ENCODE data around the gene TRIM6.
"Not testable (repeated sequence)": the region's sequence is repeated elsewhere in the genome, so short reads cannot be mapped to it uniquely, and the experiment has no call there.

Gene TRIM6, protein sequence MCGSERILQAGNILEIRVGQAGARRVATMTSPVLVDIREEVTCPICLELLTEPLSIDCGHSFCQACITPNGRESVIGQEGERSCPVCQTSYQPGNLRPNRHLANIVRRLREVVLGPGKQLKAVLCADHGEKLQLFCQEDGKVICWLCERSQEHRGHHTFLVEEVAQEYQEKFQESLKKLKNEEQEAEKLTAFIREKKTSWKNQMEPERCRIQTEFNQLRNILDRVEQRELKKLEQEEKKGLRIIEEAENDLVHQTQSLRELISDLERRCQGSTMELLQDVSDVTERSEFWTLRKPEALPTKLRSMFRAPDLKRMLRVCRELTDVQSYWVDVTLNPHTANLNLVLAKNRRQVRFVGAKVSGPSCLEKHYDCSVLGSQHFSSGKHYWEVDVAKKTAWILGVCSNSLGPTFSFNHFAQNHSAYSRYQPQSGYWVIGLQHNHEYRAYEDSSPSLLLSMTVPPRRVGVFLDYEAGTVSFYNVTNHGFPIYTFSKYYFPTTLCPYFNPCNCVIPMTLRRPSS

DNA sequence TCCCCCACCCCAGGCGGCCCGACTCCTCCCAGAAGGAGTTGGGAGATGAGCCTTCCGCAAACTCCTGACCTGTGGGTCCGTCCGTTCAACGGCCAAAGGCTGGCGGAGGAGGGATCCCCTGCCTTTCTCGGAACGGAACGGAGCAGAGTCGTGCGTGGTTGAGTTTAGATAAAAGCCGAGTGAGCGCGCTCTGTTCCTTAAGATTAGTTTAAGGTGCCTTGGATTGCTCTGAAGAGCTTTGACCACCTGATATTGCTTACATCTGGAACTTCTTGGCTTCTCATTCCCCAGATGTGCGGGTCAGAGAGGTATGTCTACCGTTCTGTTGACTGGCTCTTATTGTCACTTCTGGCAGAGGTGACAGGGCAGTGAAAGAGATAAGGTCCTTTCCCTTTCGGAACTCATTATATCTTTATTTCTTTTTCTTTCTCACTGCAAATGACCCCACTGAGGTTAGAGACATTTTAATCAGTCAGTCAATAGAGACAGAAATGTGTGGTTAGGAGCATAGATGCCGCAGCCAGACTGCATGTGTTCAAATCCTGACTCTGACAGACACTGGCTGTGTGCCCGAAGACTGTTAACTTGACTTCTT is at the start of gene TRIM6:
TRIM6 (plus strand) TSS at position 31 of the 595 bp plus-strand sequence; CDS start at position 292, 261 bp downstream.
- DNase-seq, result peak; percentile 66

DNA sequence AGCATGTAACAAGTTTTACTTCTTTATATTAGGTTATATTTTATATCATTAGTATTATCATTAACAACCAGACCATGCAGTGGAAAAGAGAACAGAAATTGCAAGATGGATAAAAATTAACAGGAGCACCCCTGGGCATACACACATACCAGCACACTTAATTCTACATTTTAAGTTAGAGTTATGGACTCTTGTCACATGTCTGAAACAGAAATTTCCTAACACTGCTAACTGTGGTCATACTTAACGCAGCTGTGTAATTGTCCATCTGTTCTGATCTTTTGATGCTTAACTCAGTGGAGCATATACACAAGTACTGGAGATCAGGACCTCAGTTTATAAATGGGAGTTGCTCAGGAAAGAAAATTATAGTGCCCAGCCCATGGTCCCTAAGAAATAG is 48.5 kb upstream of the TRIM6 start:
- DNase-seq, result no peak

DNA sequence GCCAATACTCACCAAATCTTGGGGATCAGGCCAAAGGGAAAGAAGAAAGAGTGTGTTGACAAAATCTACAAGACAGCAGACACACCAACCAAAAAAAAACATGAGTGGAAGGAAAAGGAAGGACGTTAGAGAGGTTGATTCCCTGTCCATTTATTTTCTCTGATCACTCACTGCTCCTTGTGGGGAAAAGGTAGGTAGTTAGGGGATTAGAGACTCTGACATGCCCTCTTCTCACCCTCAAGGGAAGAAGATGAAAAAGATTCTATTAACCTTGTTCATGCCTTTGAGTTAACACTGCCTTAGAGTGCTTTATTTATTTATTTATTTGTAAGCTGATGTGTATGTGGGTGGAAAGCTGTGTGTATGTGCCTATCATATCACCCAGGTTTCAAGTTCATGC is 48.0 kb upstream of the TRIM6 start, which contains the start of gene OR52H1:
OR52H1 (minus strand) TSS at position 101 of the 400 bp plus-strand sequence. CDS start 3,035 bp downstream, outside the sequence.
- no peak for DNase-seq

DNA sequence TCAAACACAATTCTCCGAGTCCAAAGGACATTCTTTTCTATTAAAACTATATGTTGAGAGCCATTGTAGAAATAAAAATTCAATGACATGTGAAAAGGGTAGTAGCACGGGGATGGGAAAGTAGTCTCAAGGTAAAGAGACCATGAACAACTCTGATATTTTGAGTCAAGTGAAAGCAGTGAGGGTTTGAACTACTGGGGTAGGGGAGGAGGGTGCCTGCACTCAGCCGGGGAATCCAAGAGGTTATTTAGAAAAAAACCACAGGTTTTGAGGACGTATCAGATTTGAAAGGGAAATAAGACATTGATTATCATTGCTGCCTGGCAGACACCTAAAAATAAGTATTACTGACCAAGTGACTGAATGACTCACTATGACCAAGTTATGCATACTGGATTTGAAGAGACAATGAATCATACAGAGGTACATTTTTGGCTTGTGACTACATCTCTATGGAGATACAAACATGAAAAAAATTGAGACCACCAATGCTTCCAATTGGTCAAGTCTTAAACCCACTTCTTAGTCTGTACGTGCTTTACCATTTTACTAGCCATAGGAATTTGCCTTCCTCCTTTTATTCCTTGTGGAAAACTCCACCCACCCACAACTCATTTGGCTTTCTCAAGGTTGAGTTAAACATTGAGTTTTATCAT is 45.9 kb upstream of the TRIM6 start:
- peak; percentile 96 for DNase-seq

DNA sequence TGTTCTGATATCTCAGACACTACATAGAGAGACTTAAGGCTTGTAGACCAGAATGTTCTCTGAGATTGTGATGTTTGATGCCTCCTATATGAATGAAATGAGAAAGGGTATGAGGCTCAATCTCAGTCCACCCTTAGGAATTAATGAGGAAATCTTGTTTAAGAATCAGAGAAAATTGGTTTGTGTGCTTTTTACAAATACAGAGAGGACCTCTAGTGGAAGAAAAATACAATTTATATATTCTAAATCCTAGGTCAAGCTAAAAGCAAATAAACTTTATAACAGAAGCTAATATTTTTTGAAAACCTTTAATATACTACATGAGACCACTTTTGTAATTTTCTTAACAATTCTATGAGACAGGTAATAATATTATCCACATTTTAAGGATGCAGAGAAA is 43.1 kb upstream of the TRIM6 start:
- DNase-seq, result peak; percentile 9

DNA sequence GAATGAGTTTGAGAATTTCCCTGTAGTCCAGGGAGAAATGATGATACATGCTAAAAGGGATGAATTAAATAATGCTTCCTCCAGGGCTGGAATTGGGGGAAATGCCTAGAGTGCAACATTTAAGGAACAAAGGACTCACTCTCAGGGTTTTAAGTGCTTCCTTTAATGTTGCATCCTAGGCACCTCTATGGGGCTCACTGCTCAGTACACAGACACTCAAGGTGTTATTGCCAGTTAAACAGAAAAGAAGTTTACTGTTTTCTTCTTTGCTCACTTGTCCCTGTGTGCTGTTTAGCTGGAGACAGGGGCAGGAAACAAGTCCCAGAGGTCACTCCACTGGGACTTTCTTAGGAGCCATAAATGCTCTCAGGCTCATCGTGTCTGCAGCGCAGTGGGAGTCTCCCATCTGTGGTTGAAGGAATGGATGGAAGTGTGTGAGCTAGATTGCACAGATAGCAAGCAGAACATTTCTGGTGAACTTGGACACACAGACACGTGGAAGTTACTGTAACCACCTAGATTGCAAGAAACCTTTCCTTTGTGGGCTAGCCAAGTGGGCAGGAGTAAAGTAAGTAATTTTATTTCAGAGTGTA is 39.7 kb upstream of the TRIM6 start:
- DNase-seq, result no peak

DNA sequence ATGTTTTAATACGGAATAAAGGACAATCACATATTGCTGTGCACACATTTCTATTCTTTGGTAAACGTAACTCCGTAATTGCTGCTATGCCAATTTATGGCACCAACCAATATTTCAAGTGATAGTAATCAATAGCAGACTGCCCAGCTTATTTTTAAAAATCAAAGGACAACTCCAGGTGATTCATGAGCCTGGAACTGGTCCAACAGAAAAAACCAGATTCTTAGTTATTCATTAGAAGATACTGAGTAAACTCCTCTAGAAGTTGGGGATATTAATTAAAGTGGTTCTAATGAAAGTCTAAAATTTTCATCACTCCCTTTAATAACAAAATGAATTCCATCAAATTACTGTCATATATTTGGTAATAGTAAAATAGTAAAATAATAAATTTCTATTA is 38.7 kb upstream of the TRIM6 start:
- no peak for DNase-seq

DNA sequence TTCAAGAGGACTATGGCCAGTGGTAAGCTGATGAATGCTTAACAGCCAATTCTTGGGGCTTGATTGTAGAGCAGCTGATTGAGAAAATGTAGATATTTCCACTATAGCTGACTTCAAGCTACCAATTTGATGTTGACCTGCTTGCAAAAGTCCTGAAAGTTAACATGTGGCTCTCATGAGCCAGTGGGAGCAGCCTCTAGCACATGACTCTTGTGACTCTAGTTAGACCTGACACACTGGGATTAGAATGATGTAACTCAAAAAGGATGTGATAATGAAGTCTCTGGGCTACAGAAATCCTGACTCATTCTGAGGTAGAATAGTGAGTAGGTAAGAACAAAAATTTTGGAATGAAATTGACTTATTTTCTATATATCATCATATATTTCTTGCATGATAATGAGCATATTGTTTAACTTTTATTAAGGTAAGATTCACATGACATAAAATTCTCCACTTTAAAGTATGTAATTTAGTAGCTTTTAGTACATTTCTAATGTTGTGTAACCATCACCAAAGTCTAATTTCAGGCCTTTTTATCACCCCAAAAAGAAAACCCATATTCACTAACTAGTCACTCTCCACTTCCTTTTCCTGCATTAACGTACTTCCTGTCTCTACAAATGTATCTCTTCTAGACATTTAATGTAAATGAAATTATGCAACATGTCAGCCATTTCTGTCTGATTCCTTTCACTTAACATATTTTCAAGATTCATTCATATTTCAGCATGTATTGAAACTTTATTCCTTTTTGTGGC is 32.0 kb upstream of the TRIM6 start:
- peak; percentile 35 for DNase-seq

DNA sequence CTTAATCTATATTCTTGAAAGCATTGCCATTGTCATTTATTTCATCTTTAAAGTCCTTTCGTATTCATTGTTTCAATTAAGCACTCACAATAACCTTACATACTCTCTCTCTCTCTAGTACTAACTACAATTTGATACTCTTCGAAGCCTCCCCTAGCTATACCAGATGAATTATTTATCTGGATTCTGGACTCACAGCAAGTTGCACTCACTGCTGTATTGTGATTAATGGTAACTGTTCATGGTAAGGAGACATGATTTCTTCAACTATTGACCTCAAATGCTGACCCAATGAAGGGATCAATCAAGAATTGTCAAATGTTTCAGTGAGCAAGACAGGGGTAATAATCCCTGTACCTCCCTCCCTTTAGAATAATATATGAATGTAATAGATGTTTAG is 21.8 kb upstream of the TRIM6 start:
- DNase-seq, result no peak

DNA sequence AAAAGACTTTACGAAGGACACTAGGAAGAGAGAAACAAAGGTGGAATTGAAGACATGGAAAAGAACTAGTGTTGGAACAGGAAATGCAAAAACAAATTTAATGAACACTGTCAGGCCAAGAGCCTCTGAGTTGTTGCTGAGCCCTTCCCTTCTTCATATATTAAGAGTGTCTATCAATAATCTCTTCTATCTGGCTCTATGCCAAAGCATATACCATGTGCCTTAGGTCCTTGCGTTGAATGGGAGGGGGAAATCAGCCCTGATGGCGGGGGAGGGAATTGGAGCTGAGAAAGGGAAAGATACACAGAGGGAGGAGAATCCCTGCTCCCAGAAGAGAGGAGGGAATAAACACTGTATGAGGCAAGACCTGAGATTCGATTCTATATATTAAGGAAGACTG is 21.3 kb upstream of the TRIM6 start:
- DNase-seq, result no peak

DNA sequence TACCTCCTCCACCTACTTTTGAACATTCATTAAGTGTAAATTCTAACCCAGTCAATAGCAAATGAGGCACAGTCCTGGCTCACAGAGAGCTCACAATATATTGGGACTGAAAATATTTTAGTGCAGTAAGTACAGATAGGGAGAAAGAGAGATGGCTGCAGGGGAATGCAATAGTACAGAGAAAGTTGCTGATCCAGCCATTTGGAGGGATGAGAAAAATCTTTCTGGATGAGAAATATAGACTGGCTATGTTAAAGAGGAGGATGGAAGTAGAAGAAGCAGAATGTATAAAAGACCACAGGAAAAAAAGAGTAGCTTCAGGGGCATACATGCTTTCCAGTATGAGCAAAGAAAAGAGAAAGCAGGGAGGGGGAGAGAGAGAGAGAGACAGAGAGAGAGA is 19.3 kb upstream of the TRIM6 start:
- DNase-seq, result no peak

DNA sequence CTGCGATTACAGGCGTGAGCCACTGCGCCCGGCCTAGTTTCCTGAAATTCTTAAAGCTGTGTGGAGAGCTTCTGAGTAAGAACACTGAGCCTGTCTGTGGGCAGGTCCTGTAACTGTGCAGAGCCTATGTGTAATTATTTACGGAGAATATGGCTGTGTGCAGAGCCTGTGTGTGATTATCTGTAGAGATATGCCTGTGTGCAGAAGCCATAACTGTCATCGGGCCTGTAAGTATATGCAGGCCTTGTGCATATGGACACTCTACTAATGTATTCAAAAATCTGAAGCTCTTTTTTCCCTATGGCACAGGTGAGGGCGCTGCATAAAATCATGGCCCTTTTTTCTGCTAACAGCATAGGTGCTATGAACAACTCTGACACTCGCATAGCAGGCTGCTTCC is 15.9 kb upstream of the TRIM6 start, which contains the start of gene OR52B6:
OR52B6 (plus strand) TSS at position 301 of the 400 bp plus-strand sequence; CDS start at position 301, 0 bp downstream.
- DNase-seq, result no peak

DNA sequence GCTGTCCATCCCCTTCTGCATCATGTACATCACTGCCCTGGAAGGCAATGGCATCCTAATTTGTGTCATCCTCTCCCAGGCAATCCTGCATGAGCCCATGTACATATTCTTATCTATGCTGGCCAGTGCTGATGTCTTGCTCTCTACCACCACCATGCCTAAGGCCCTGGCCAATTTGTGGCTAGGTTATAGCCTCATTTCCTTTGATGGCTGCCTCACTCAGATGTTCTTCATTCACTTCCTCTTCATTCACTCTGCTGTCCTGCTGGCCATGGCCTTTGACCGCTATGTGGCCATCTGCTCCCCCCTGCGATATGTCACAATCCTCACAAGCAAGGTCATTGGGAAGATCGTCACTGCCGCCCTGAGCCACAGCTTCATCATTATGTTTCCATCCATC is 15.4 kb upstream of the TRIM6 start:
- no peak for DNase-seq

DNA sequence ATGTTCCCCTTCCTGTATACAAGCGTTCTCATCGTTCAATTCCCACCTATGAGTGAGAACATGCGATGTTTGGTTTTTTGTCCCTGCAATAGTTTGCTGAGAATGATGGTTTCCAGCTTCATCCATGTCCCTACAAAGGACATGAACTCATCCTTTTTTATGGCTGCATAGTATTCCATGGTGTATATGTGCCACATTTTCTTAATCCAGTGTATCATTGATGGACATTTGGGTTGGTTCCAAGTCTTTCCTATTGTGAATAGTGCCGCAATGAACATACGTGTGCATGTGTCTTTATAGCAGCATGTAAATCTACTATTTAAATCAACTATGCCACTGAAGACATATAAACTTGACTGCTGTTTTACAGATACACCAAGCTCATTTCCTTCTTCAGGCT is 12.0 kb upstream of the TRIM6 start:
- not testable (repeated sequence) for DNase-seq

DNA sequence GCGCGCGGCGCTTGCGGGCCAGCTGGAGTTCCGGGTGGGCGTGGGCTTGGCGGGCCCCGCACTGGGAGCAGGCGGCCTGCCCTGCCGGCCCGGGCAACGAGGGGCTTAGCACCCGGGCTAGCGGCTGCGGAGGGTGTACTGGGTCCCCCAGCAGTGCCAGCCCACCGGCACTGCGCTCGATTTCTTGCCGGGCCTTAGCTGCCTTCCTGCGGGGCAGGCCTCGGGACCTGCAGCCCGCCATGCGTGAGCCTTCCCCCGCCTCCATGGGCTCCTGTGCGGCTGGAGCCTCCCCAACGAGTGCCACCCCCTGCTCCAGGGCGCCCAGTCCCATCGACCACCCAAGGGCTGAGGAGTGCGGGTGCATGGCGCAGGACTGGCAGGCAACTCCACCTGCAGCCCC is 6.5 kb upstream of the TRIM6 start:
- not testable (repeated sequence) for DNase-seq

DNA sequence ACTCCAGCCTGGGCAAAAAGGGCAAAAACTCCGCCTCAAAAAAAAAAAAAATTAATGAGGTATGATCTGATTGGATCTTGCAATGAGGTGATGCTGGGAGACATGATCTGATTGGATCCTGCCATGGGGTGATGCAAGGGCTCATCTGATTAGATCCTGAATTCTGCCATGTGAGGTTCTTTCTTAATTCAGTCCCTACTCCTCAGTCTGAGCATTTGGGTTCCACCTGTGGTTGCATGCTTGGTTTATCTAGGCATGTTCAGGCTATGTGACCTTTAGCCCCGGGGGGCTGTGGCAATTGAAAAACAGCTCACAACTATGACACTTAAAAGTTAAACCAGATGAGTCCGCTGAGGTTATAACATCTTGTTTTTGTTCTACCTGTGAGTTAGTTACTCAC is 4.8 kb upstream of the TRIM6 start:
- DNase-seq, result no peak

DNA sequence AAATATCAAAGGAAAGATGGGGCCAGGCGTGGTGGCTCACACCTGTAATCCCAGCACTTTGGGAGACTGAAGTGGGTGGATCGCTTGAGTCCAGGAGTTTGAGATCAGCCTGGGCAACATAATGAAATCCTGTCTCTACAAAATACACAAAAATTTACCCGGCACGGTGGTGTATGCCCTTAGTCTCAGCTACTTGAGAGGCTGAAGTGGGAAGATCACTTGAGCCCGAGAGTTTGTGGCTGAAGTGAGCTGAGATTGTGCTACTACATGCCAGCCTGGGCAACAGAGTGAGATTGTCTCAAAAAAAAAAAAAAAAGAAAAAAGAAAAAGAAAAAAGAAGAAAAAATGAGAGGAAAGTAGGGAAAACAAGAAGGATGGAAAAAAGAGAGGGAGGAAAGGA is 3.8 kb upstream of the TRIM6 start:
- no peak for DNase-seq

DNA sequence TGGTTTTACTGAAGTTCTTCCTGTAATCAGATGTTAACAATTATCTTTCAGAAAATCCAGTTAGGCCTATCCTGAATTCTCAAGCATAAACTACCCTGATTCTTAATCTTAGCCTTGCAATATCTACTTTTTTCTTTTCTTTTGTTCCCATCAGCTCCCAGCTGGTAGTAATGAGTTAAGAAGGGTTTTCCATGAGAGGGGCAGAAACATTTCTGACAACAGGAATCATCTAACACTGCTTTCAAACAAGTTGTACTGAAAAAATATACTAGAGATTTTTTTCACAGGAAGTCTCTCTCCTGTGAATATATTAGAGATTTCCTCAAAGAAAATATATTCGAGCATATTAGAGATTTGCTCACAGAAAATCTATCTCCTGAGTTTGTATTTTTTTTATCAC is 3.3 kb upstream of the TRIM6 start:
- DNase-seq, result no peak

DNA sequence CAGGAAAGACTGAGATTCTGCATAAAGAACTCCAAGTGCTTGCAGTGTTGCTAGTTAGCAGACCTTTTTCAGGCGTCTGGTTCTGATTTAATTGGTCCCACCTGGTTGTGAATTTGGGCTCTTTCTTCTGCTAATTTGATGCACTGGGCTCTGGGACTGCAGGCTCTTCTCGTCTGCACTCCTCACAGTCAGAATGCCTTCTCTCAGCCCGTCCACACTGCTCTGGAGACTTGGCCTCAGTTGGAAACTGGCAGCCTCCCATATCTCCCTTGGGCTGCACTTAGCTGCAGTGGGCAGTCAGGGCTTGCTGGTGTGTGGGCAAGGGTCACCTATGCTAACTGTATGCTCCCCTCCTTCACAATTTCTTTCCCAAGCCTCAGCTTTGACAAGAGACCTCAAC is 1.5 kb downstream of the TRIM6 start:
- no peak for DNase-seq

DNA sequence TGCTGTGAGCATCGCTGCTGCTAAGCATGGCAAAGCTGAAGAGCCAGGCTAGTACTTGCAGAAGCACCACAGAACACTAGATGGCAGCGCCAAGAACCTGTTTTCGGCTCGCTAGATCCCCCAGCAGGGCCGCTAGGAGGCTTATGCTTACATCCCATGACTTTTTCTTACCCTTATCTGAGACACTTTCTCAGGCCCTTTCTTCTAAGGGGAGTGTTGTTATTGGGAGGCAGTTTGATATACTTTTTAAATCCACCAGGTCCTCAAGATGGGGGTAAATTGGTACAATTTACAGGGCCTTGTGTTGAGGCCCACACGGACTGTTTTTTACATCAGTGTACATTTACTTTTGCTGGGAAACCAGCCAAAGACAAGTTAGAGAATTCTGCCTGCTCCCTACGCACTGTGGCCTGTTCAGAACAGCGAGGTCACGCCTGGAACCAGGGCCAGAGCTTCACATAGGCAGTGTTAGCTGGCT is 4.0 kb downstream of the TRIM6 start:
- peak; percentile 79 for DNase-seq

DNA sequence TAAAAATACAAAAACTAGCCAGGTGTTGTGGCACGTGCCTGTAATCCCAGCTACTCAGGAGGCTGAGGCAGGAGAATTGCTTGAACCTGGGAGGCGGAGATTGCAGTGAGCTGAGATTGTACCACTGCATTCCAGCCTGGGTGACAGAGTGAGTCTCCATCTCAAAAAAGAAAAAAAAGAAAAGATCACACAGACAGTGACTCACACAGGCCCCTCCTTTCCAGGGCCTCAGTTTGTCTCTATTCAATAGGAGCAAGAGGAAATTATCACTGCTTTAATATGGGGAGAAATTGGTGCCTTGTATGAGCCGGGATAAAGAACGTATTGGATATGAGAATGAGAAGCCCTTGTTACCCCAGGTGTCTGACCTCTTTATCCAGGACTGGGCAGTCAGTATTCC is 6.4 kb downstream of the TRIM6 start:
- DNase-seq, result peak; percentile 44

DNA sequence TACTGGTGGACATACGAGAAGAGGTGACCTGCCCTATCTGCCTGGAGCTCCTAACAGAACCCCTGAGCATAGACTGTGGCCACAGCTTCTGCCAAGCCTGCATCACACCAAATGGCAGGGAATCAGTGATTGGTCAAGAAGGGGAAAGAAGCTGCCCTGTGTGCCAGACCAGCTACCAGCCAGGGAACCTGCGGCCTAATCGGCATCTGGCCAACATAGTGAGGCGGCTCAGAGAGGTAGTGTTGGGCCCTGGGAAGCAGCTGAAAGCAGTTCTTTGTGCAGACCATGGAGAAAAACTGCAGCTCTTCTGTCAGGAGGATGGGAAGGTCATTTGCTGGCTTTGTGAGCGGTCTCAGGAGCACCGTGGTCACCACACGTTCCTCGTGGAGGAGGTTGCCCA is 6.9 kb downstream of the TRIM6 start:
- DNase-seq, result no peak
